IMR-90 (cell line): ENCODE data around the gene KRT3. TPM values are rescaled to one million over a fixed set of nuclear protein-coding genes. Genes with fewer than 3 reads are reported as not detected.

Experiments used
- ATAC-seq: fragments of 200-7000 bp; cut with Tn5 transposase; 2 replicates; pipeline ENCODE4 v1.9.1; 2020; ENCODE audit warnings: low read depth, mild to moderate bottlenecking, moderate library complexity
- BruUV-seq: library from RNA; stranded (reverse); fragments of 400-500 nt; replicated peaks from 2 replicates; lab custom pipeline; 2021; lab: Mats Ljungman, UMichigan
- CTCF ChIA-PET: fragments of 300-600 bp; formaldehyde crosslinking; extraction: SDS; loops from one replicate; lab custom pipeline; 2021; ENCODE audit warnings: antibody characterized with exemption; lab: Yijun Ruan, JAX
- POLR2A ChIA-PET: fragments of 300-600 bp; sonication (Branson Sonifier 250); formaldehyde crosslinking; loops from one replicate; lab custom pipeline; 2022; ENCODE audit warnings: antibody characterized with exemption; ENCODE audit not compliant: unreplicated experiment; lab: Charles Lee
- DNase-seq: peaks from one replicate; pipeline ENCODE4 v3.0.0; 2013
- H2AFZ ChIP-seq: replicated peaks from 2 replicates; pipeline ENCODE3; 2013; ENCODE audit warnings: low read length, mild to moderate bottlenecking; ENCODE audit not compliant: poor library complexity
- H2AK5ac ChIP-seq: 2 replicates; pipeline ENCODE4 v1.6.1; 2013; ENCODE audit warnings: low read depth, low read length, inconsistent platforms
- H2AK9ac ChIP-seq: replicated peaks from 2 replicates; pipeline ENCODE3; 2013; ENCODE audit warnings: mild to moderate bottlenecking, low read depth, low read length, moderate library complexity; ENCODE audit not compliant: poor library complexity
- H2BK120ac ChIP-seq: 2 replicates; pipeline ENCODE4 v1.6.1; 2013; ENCODE audit warnings: low read depth, low read length, inconsistent platforms
- H2BK15ac ChIP-seq: 3 replicates; pipeline ENCODE4 v1.6.1; 2013; ENCODE audit warnings: low read depth, low read length, inconsistent platforms
- H2BK20ac ChIP-seq: 2 replicates; pipeline ENCODE4 v1.6.1; 2013; ENCODE audit warnings: low read depth, mild to moderate bottlenecking, inconsistent platforms, low read length, moderate library complexity
- H2BK5ac ChIP-seq: 2 replicates; pipeline ENCODE4 v1.6.1; 2013; ENCODE audit warnings: mild to moderate bottlenecking, low read depth, low read length, inconsistent platforms; ENCODE audit not compliant: poor library complexity, severe bottlenecking
- H3K14ac ChIP-seq: replicated peaks from 2 replicates; pipeline ENCODE4 v1.6.1; 2013; ENCODE audit warnings: low read depth, low read length, inconsistent platforms
- H3K18ac ChIP-seq: 2 replicates; pipeline ENCODE4 v1.6.1; 2013; ENCODE audit warnings: low read depth, low read length, control low read depth
- H3K23ac ChIP-seq: 2 replicates; pipeline ENCODE4 v1.6.1; 2013; ENCODE audit warnings: low read depth, low read length, inconsistent platforms
- H3K27ac ChIP-seq: 2 replicates; pipeline ENCODE4 v1.5.1; 2013; ENCODE audit warnings: mild to moderate bottlenecking, control low read depth, low read length; ENCODE audit not compliant: insufficient read depth
- H3K27me3 ChIP-seq: 2 replicates; pipeline ENCODE4 v1.6.1; 2013; ENCODE audit warnings: low read length; ENCODE audit not compliant: control insufficient read depth, insufficient read depth
- H3K36me3 ChIP-seq: 2 replicates; pipeline ENCODE4 v1.6.1; 2013; ENCODE audit warnings: low read length, mixed read lengths; ENCODE audit not compliant: control insufficient read depth, insufficient read depth
- H3K4ac ChIP-seq: 2 replicates; pipeline ENCODE4 v1.6.1; 2013; ENCODE audit warnings: low read depth, low read length, inconsistent platforms
- H3K4me1 ChIP-seq: 2 replicates; pipeline ENCODE4 v1.6.1; 2013; ENCODE audit warnings: low read length, mixed read lengths; ENCODE audit not compliant: control insufficient read depth, insufficient read depth
- H3K4me2 ChIP-seq: 2 replicates; pipeline ENCODE4 v1.6.1; 2013; ENCODE audit warnings: low read depth, mild to moderate bottlenecking, control low read depth, low read length, moderate library complexity
- H3K4me3 ChIP-seq: 2 replicates; pipeline ENCODE4 v1.5.1; 2013; ENCODE audit warnings: low read depth, mild to moderate bottlenecking, control low read depth, low read length, moderate library complexity; ENCODE audit not compliant: insufficient read depth
- H3K56ac ChIP-seq: 2 replicates; pipeline ENCODE4 v1.6.1; 2013; ENCODE audit warnings: low read length, inconsistent platforms; ENCODE audit not compliant: insufficient read depth; ENCODE audit errors: extremely low read depth
- H3K79me1 ChIP-seq, 2 experiments: 2 replicates each; pipeline ENCODE4 v1.6.1; 2013; ENCODE audit warnings: low read length in 2 of 2, inconsistent platforms in 1 of 2, low read depth in 1 of 2
- H3K9ac ChIP-seq: 2 replicates; pipeline ENCODE4 v1.6.1; 2013; ENCODE audit warnings: low read depth, low read length, control low read depth
- H3K9me1 ChIP-seq: 2 replicates; pipeline ENCODE4 v1.6.1; 2013; ENCODE audit warnings: low read length, inconsistent platforms; ENCODE audit not compliant: insufficient read depth
- H3K9me3 ChIP-seq: 2 replicates; pipeline ENCODE4 v1.6.1; 2013; ENCODE audit warnings: low read length; ENCODE audit not compliant: control insufficient read depth, insufficient read depth
- H4K20me1 ChIP-seq: 2 replicates; pipeline ENCODE4 v1.6.1; 2013; ENCODE audit warnings: low read length, inconsistent platforms; ENCODE audit not compliant: insufficient read depth
- H4K5ac ChIP-seq: 2 replicates; pipeline ENCODE4 v1.6.1; 2013; ENCODE audit warnings: mild to moderate bottlenecking, low read depth, low read length, control low read depth
- H4K8ac ChIP-seq, 2 experiments: 2 replicates each; pipeline ENCODE4 v1.6.1; 2013; ENCODE audit warnings: low read depth in 2 of 2, low read length in 2 of 2, control low read depth in 1 of 2, inconsistent platforms in 1 of 2
- H4K91ac ChIP-seq: 2 replicates; pipeline ENCODE4 v1.6.1; 2013; ENCODE audit warnings: low read depth, low read length, inconsistent platforms; ENCODE audit not compliant: insufficient read depth
- BHLHE40 ChIP-seq: fragments of 150-350 bp; IDR thresholded peaks from 2 replicates; pipeline ENCODE4 v1.6.1; 2016; ENCODE audit warnings: mild to moderate bottlenecking, low read depth, low read length
- CEBPB ChIP-seq: IDR thresholded peaks from 2 replicates; pipeline ENCODE4 v1.6.1; 2012; ENCODE audit warnings: low read depth, low read length, improper control_type of control experiment
- CHD1 ChIP-seq: IDR thresholded peaks from 2 replicates; pipeline ENCODE4 v1.6.1; 2012; ENCODE audit warnings: low read depth, low read length, improper control_type of control experiment
- CTCF ChIP-seq: conservative IDR thresholded peaks from 2 replicates; pipeline ENCODE4 v1.5.1; 2012; ENCODE audit warnings: mild to moderate bottlenecking, low read depth, low read length, improper control_type of control experiment
- FOS ChIP-seq: fragments of 150-350 bp; IDR thresholded peaks from 2 replicates; pipeline ENCODE4 v1.6.1; 2016; ENCODE audit warnings: low read depth, low read length
- MAFK ChIP-seq: IDR thresholded peaks from 2 replicates; pipeline ENCODE4 v1.6.1; 2012; ENCODE audit warnings: low read depth, low read length, improper control_type of control experiment
- MAZ ChIP-seq: IDR thresholded peaks from 2 replicates; pipeline ENCODE4 v1.6.1; 2012; ENCODE audit warnings: low read depth, mild to moderate bottlenecking, low read length, improper control_type of control experiment, moderate library complexity, borderline replicate concordance
- MXI1 ChIP-seq: IDR thresholded peaks from 2 replicates; pipeline ENCODE4 v1.6.1; 2012; ENCODE audit warnings: low read depth, mild to moderate bottlenecking, low read length, moderate library complexity, borderline replicate concordance
- NFE2L2 ChIP-seq: fragments of 150-350 bp; IDR thresholded peaks from 2 replicates; pipeline ENCODE4 v1.6.1; 2016; ENCODE audit warnings: low read depth, mild to moderate bottlenecking, low read length
- POLR2A ChIP-seq: IDR thresholded peaks from 2 replicates; pipeline ENCODE4 v1.6.1; 2012; ENCODE audit warnings: mild to moderate bottlenecking, low read depth, low read length
- RAD21 ChIP-seq: IDR thresholded peaks from 2 replicates; pipeline ENCODE4 v1.6.1; 2012; ENCODE audit warnings: low read length, improper control_type of control experiment
- RCOR1 ChIP-seq: IDR thresholded peaks from 2 replicates; pipeline ENCODE4 v1.6.1; 2012; ENCODE audit warnings: mild to moderate bottlenecking, low read length, improper control_type of control experiment; ENCODE audit not compliant: insufficient replicate concordance
- SMC3 ChIP-seq: fragments of 150-350 bp; IDR thresholded peaks from 2 replicates; pipeline ENCODE4 v1.6.1; 2016; ENCODE audit warnings: low read depth, mild to moderate bottlenecking, antibody characterized with exemption, low read length, moderate library complexity
- WGBS, 2 experiments: methylation state at CpG; one replicate each; pipeline versions ENCODE4 v1.1.5 to v1.1.7; 2013; ENCODE audit warnings: missing lambda C conversion rate in 2 of 2; ENCODE audit not compliant: insufficient read length in 1 of 2; ENCODE audit errors: extremely low coverage in 2 of 2; 5-methylcytosine and 5-hydroxymethylcytosine counted together
- dilution Hi-C: fragments of 300-500 bp; cut with HindIII; formaldehyde crosslinking; loops from one replicate; pipeline ENCODE4 v1.14.3; 2018; ENCODE audit warnings: low sequenced_read_pairs; ENCODE audit not compliant: unreplicated experiment
- in situ Hi-C: fragments of 300-500 bp; cut with MboI; formaldehyde crosslinking; loops from 3 replicates; pipeline ENCODE4 v1.14.3; 2019; ENCODE audit warnings: low sequenced_read_pairs, inconsistent platforms, mixed read lengths
- intact Hi-C: fragments of 100-400 bp; cut with micrococcal nuclease; formaldehyde crosslinking; loops from 2 replicates; pipeline ENCODE4 v1.10.0; 2022
- polyA plus RNA-seq, 3 experiments: library from polyadenylated mRNA; depleted of rRNA; stranded (reverse); fragments of >200 nt; gene quantifications; 2 replicates each; pipeline ENCODE4 v1.2.3, GENCODE V29; 2012; ENCODE audit warnings: low replicate concordance in 1 of 3
- total RNA-seq: library from RNA; depleted of rRNA; stranded (reverse); fragments of >200 nt; gene quantifications from 2 replicates; pipeline ENCODE4 v1.2.3, GENCODE V29; 2012
- TF ChIP-seq, protein P1 (sequence below): fragments of 150-350 bp; IDR thresholded peaks from 2 replicates; pipeline ENCODE4 v1.6.1; 2016; ENCODE audit warnings: low read depth, mild to moderate bottlenecking, low read length, moderate library complexity, borderline replicate concordance
- TF ChIP-seq, protein P2 (sequence below): fragments of 150-350 bp; IDR thresholded peaks from 2 replicates; pipeline ENCODE4 v1.6.1; 2017; ENCODE audit warnings: mild to moderate bottlenecking, antibody characterized with exemption, low read length, low read depth

KRT3 gene
- total and polyA plus RNA-seq, 2 of the 4 experiments (the other 2 are of a cell fraction), result not detected

- dilution Hi-C loops, result no loop called here
- TF ChIP-seq SMC3, result no peak
- no peak for TF ChIP-seq MXI1
- no peak for TF ChIP-seq RAD21
- TF ChIP-seq MAFK, result no peak
- TF ChIP-seq MAZ, result no peak
- TF ChIP-seq CHD1, result no peak
- TF ChIP-seq, protein P1, sequence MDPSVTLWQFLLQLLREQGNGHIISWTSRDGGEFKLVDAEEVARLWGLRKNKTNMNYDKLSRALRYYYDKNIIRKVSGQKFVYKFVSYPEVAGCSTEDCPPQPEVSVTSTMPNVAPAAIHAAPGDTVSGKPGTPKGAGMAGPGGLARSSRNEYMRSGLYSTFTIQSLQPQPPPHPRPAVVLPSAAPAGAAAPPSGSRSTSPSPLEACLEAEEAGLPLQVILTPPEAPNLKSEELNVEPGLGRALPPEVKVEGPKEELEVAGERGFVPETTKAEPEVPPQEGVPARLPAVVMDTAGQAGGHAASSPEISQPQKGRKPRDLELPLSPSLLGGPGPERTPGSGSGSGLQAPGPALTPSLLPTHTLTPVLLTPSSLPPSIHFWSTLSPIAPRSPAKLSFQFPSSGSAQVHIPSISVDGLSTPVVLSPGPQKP, result no peak
- TF ChIP-seq CEBPB, result no peak
- TF ChIP-seq, protein P2, sequence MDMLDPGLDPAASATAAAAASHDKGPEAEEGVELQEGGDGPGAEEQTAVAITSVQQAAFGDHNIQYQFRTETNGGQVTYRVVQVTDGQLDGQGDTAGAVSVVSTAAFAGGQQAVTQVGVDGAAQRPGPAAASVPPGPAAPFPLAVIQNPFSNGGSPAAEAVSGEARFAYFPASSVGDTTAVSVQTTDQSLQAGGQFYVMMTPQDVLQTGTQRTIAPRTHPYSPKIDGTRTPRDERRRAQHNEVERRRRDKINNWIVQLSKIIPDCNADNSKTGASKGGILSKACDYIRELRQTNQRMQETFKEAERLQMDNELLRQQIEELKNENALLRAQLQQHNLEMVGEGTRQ, result no peak
- no peak for TF ChIP-seq NFE2L2
- TF ChIP-seq POLR2A, result no peak
- no peak for TF ChIP-seq BHLHE40
- no peak for TF ChIP-seq RCOR1
- TF ChIP-seq FOS, result no peak
- TF ChIP-seq CTCF, result no peak
Observed at GRCh38 chr12:52813885-52814709, 18.2 kb upstream of the KRT3 start, which contains the start of gene KRT4. TSS of gene KRT4 (minus strand) at chr12:52814116. CDS start at chr12:52814058, 58 bp downstream.

More at GRCh38 chr12:52813885-52814709, 18.2 kb upstream of the KRT3 start, which contains the start of gene KRT4:
- Histone ChIP-seq H2BK5ac (no peak within 1 kb of the TSS), H3K9me3 (no peaks in the 10 kb centered on the region), H3K14ac (no peak within 1 kb of the TSS), H3K56ac (no peak within 1 kb of the TSS; the same call in 1 of the 2 replicates), H3K4me2 (peak within 1 kb of the TSS; percentile 13; the same call in 1 of the 2 replicates), H3K4ac (peak within 1 kb of the TSS; percentile 3; the same call in 1 of the 2 replicates), H4K5ac (no peak within 1 kb of the TSS), H2AFZ (no peak within 1 kb of the TSS), H2AK9ac (no peak within 1 kb of the TSS), H3K23ac (no peak within 1 kb of the TSS), H4K20me1 (no peaks in the 10 kb centered on the region), H2BK120ac (peak within 1 kb of the TSS; percentile 0; the same call in 1 of the 2 replicates), H3K18ac (no peak within 1 kb of the TSS), H2BK20ac (no peak within 1 kb of the TSS; the same call in 1 of the 2 replicates), H3K4me1 (peaks cover 6% of the 10 kb centered on the region), H3K27ac (no peak within 1 kb of the TSS), H3K36me3 (no peaks in the 10 kb centered on the region), H4K8ac (no peak within 1 kb of the TSS), H3K27me3 (peaks cover 43% of the 10 kb centered on the region), H2AK5ac (no peak within 1 kb of the TSS), H3K9ac (no peak within 1 kb of the TSS), H3K79me1 (no peaks in the 10 kb centered on the region), H3K9me1 (no peaks in the 10 kb centered on the region), H4K91ac (no peak within 1 kb of the TSS), H3K4me3 (no peak within 1 kb of the TSS), H2BK15ac (no peak within 1 kb of the TSS)
- peak; percentile 72 for ATAC-seq
- 65% methylated on average over 8 of the region's 15 CpGs; no CpG with 5 or more reads in 1 of the 2 experiments for WGBS, 2 experiments
- in situ Hi-C loops (no loop called here), intact Hi-C loops (no loop called here)
- BruUV-seq, result no TSS peak
- POLR2A ChIA-PET, result no interaction called here
- DNase-seq, result no peak
- CTCF ChIA-PET, result no interaction called here
